GM19467 (cell line): ENCODE data around the gene PEX11G.

Source experiments
- ATAC-seq: cut with Tn5 transposase; IDR thresholded peaks from one replicate; pipeline ENCODE4 v1.9.1; 2021; ENCODE audit warnings: mild to moderate bottlenecking, moderate library complexity; ENCODE audit not compliant: unreplicated experiment

Gene PEX11G

GRCh38 chr19:7488736-7489353 lies at the start of gene PEX11G:
PEX11G (minus strand) TSS chr19:7489035; CDS start chr19:7489010, 25 bp downstream.
- peak; percentile 74 for ATAC-seq

GRCh38 chr19:7535998-7536695 lies 47.3 kb upstream of the PEX11G start:
- peak; percentile 4 for ATAC-seq

- ATAC-seq, result peak; percentile 50
These were observed 46.5 kb upstream of the PEX11G start, which contains the start of gene PNPLA6 for GRCh38 chr19:7535047-7535997. PNPLA6 (plus strand) TSS chr19:7535717; CDS start chr19:7535789, 72 bp downstream.

GRCh38 chr19:7534531-7535046 lies 45.8 kb upstream of the PEX11G start:
- no peak for ATAC-seq

- peak; percentile 36 for ATAC-seq
These were observed 45.2 kb upstream of the PEX11G start for GRCh38 chr19:7533925-7534480.

GRCh38 chr19:7533281-7533885 lies 44.5 kb upstream of the PEX11G start:
- ATAC-seq, result no peak

GRCh38 chr19:7529610-7530490 lies 41.0 kb upstream of the PEX11G start:
- ATAC-seq, result no peak

- no peak for ATAC-seq
These were observed 40.4 kb upstream of the PEX11G start for GRCh38 chr19:7529246-7529600.

- no peak for ATAC-seq
These were observed 39.8 kb upstream of the PEX11G start for GRCh38 chr19:7528522-7529245.

GRCh38 chr19:7528192-7528519 lies 39.3 kb upstream of the PEX11G start:
- no peak for ATAC-seq

- ATAC-seq, result no peak
These were observed 38.8 kb upstream of the PEX11G start for GRCh38 chr19:7527516-7528191.

- ATAC-seq, result no peak
These were observed 37.5 kb upstream of the PEX11G start for GRCh38 chr19:7526059-7526929.

GRCh38 chr19:7524992-7525739 lies 36.3 kb upstream of the PEX11G start:
- no peak for ATAC-seq

- no peak for ATAC-seq
These were observed 35.7 kb upstream of the PEX11G start for GRCh38 chr19:7524523-7524922.

- ATAC-seq, result no peak
These were observed 34.3 kb upstream of the PEX11G start for GRCh38 chr19:7522923-7523667.
